HepG2 (cell line): ENCODE data around the gene JAKMIP2. TPM values are rescaled to one million over a fixed set of nuclear protein-coding genes. Genes with fewer than 3 reads are reported as not detected.

Experiments
- ATAC-seq: fragments of 200-7000 bp; cut with Tn5 transposase; 3 replicates; pipeline ENCODE4 v1.9.1; 2020; ENCODE audit warnings: mild to moderate bottlenecking, moderate library complexity
- BruUV-seq: library from RNA; stranded (reverse); fragments of 400-500 nt; replicated peaks from 2 replicates; lab custom pipeline; 2021; lab: Mats Ljungman, UMichigan
- CTCF ChIA-PET: fragments of 300-600 bp; formaldehyde crosslinking; extraction: SDS; loops from one replicate; lab custom pipeline; 2021; ENCODE audit warnings: low total read pairs, inconsistent platforms, low intra/inter-chr PET ratio; lab: Yijun Ruan, JAX
- POLR2A ChIA-PET: fragments of 350-600 bp; sonication (Branson Sonifier 250); formaldehyde crosslinking; loops from one replicate; lab custom pipeline; 2020; ENCODE audit warnings: antibody characterized with exemption, inconsistent platforms; lab: Yijun Ruan, JAX
- DNase-seq: peaks from one replicate; pipeline ENCODE4 v3.0.0-alpha.2; 2015; ENCODE audit warnings: low spot score
- FAIRE-seq: peaks from 3 replicates; lab custom pipeline; 2011; peaks lifted over from hg19 to GRCh38; lab: Jason Lieb, UNC
- H2AFZ ChIP-seq: one replicate; pipeline ENCODE4 v1.6.1; 2011; ENCODE audit warnings: low read length, inconsistent platforms
- H3K27ac ChIP-seq: fragments of 300-600 bp; 3 replicates; pipeline ENCODE4 v1.8.0; 2011; ENCODE audit warnings: mixed run types, mild to moderate bottlenecking, mixed read lengths, low read length, inconsistent platforms; ENCODE audit not compliant: insufficient read depth; ENCODE audit errors: extremely low read length
- H3K27me3 ChIP-seq, 2 experiments: fragments of 200-600 bp in 1 of 2; 2 replicates in 1 of 2; 3 replicates in 1 of 2; pipeline versions ENCODE4 v1.6.0 to v1.8.0; 2011; ENCODE audit warnings: low read length in 2 of 2, mild to moderate bottlenecking in 2 of 2, moderate library complexity in 2 of 2, inconsistent platforms in 1 of 2; ENCODE audit not compliant: insufficient read depth in 2 of 2, control insufficient read depth in 1 of 2
- H3K36me3 ChIP-seq, 2 experiments: fragments of 200-600 bp in 1 of 2; replicated peaks in 1 of 2; 2 replicates in 1 of 2; 3 replicates in 1 of 2; pipeline versions ENCODE4 v1.5.1 to v1.8.0; 2011; ENCODE audit warnings: low read length in 2 of 2, inconsistent platforms in 1 of 2; ENCODE audit not compliant: insufficient read depth in 2 of 2, control insufficient read depth in 1 of 2
- H3K4me1 ChIP-seq: 2 replicates; pipeline ENCODE4 v1.5.1; 2012; ENCODE audit warnings: low read length, inconsistent platforms; ENCODE audit not compliant: insufficient read depth
- H3K4me2 ChIP-seq: 2 replicates; pipeline ENCODE4 v1.6.0; 2011; ENCODE audit warnings: low read depth, low read length, inconsistent platforms
- H3K4me3 ChIP-seq, 3 experiments: fragments of 200-600 bp in 1 of 3; sonication (generic), shearing (Covaris generic) in 1 of 3; replicated peaks in 1 of 3; 2 replicates each; pipeline ENCODE4 v1.5.1; 2011 to 2016; ENCODE audit warnings: low read length in 3 of 3, inconsistent platforms in 2 of 3, low read depth in 2 of 3, mild to moderate bottlenecking in 2 of 3, control low read depth in 1 of 3, mixed read lengths in 1 of 3; ENCODE audit not compliant: insufficient read depth in 1 of 3
- H3K79me2 ChIP-seq: one replicate; pipeline ENCODE4 v1.6.1; 2011; ENCODE audit warnings: low read length, inconsistent platforms; ENCODE audit not compliant: insufficient read depth
- H3K9ac ChIP-seq: 2 replicates; pipeline ENCODE4 v1.6.0; 2011; ENCODE audit warnings: mild to moderate bottlenecking, low read depth, low read length, inconsistent platforms; ENCODE audit not compliant: insufficient read depth
- H3K9me3 ChIP-seq: 2 replicates; pipeline ENCODE4 v1.5.1; 2012; ENCODE audit warnings: mild to moderate bottlenecking, low read length
- H4K20me1 ChIP-seq: 2 replicates; pipeline ENCODE4 v1.6.0; 2011; ENCODE audit warnings: inconsistent platforms, mild to moderate bottlenecking, low read length, moderate library complexity; ENCODE audit not compliant: insufficient read depth
- ASH2L ChIP-seq: fragments of 300-600, 200-600 bp; sonication (generic); IDR thresholded peaks from 2 replicates; pipeline ENCODE4 v1.7.0; 2017; ENCODE audit warnings: low read depth, mild to moderate bottlenecking, moderate library complexity, mixed read lengths, low read length; ENCODE audit not compliant: insufficient read length
- DNMT3B ChIP-seq: conservative IDR thresholded peaks from 2 replicates; pipeline ENCODE4 v1.6.1; 2016; ENCODE audit warnings: missing biosample characterization, control low read depth
- POGZ ChIP-seq: sonication (generic); formaldehyde crosslinking; IDR thresholded peaks from 2 replicates; pipeline ENCODE4 v1.4.0; 2020; ENCODE audit warnings: mild to moderate bottlenecking, missing genetic modification reagents
- ZC3H13 ChIP-seq: sonication (generic); formaldehyde crosslinking; IDR thresholded peaks from 2 replicates; pipeline ENCODE4 v1.8.1; 2023; ENCODE audit warnings: mild to moderate bottlenecking, missing genetic modification reagents, moderate library complexity
- ZFP90 ChIP-seq: sonication (generic); formaldehyde crosslinking; IDR thresholded peaks from 2 replicates; pipeline ENCODE4 v1.8.0; 2022; ENCODE audit warnings: missing genetic modification reagents, mild to moderate bottlenecking, inconsistent platforms, borderline replicate concordance
- ZNF143 ChIP-seq: sonication (generic); formaldehyde crosslinking; IDR thresholded peaks from 2 replicates; pipeline ENCODE4 v1.4.0; 2020; ENCODE audit warnings: missing genetic modification reagents
- ZNF441 ChIP-seq: sonication (generic); formaldehyde crosslinking; IDR thresholded peaks from 2 replicates; pipeline ENCODE4 v1.7.0; 2021; ENCODE audit warnings: missing genetic modification reagents, borderline replicate concordance
- ZNF878 ChIP-seq: sonication (generic); formaldehyde crosslinking; IDR thresholded peaks from 2 replicates; pipeline ENCODE4 v1.8.1; 2023; ENCODE audit warnings: mild to moderate bottlenecking, missing genetic modification reagents, moderate library complexity
- WGBS: methylation state at CpG from one replicate; pipeline ENCODE4 v1.1.6; 2017; ENCODE audit warnings: low lambda C conversion rate; 5-methylcytosine and 5-hydroxymethylcytosine counted together
- in situ Hi-C: cut with HindIII; loops from 2 replicates; pipeline ENCODE4 v1.10.0; 2017; ENCODE audit warnings: low pct_unique_long_range_greater_than_20kb; ENCODE audit not compliant: extremely low pct_ligation_motif_present
- intact Hi-C: fragments of 100-400 bp; cut with micrococcal nuclease; formaldehyde crosslinking; loops from one replicate; pipeline ENCODE4 v1.10.0; 2022; ENCODE audit not compliant: unreplicated experiment
- polyA plus RNA-seq, 8 experiments: library from polyadenylated mRNA; depleted of rRNA in 3 of 8; stranded (reverse) in 7 of 8; unstranded in 1 of 8; fragments of >200 nt; fragmentation: Illumina TruSeq in 4 of 8; extraction: Trizol in 4 of 8; gene quantifications; 2 replicates each; pipeline versions ENCODE4 v1.2.1 to v1.2.3, GENCODE V29; 2011 to 2016; ENCODE audit warnings: low read depth in 4 of 8, missing spikeins in 1 of 8, mixed read lengths in 1 of 8; ENCODE audit not compliant: insufficient read depth in 1 of 8
- total RNA-seq, 5 experiments: library from RNA; depleted of rRNA; stranded (reverse); fragments of >200 nt; fragmentation: Illumina TruSeq; extraction: Trizol; gene quantifications; 2 replicates each; pipeline ENCODE4 v1.2.3, GENCODE V29; 2016; ENCODE audit warnings: low read depth in 1 of 5
- TF ChIP-seq, protein P1 (sequence below): sonication (generic); formaldehyde crosslinking; IDR thresholded peaks from 2 replicates; pipeline ENCODE4 v1.5.0; 2020; ENCODE audit warnings: mild to moderate bottlenecking, missing genetic modification reagents
- TF ChIP-seq, protein P2 (sequence below): sonication (generic); formaldehyde crosslinking; IDR thresholded peaks from 2 replicates; pipeline ENCODE4 v1.4.0; 2020; ENCODE audit warnings: missing genetic modification reagents

JAKMIP2 gene
- total and polyA plus RNA-seq, 2 of the 13 experiments (the other 11 are each of a cell fraction or from before 2014, with no cell fraction given): 0.04 to 2.1 TPM

DNA sequence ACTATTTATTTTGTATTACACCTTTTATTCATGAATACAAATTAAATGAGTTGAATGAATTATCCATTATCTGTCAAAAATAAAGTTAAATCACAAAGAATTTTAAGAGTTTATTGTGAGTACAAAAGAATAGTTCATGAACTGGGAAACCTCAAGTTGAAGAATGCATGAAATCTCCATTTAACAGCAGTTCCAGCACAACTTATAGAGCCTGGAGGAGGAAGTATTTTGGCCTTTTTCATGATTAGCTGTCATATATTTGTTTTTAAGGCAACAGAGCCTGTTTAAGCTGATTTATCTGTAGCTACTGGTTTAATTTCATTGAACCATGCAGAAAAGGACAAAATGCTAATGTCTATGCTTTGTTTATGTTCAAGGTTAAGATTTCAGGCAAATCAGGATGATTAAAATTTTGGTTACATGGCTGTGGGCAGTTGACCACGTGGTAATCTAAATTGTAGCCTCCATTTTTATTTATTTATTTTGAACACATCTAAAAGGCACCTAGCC lies 36.8 kb upstream of the JAKMIP2 start:
- in situ Hi-C loops: no loop called here
- TF ChIP-seq ZNF143 (CRISPR knock-in tag) (no peak), DNMT3B (no peak), POGZ (CRISPR knock-in tag) (no peak), ASH2L (no peak), ZNF878 (no peak), ZFP90 (CRISPR knock-in tag) (no peak), ZC3H13 (no peak), ZNF441 (CRISPR knock-in tag) (no peak)
- TF ChIP-seq, protein P1, sequence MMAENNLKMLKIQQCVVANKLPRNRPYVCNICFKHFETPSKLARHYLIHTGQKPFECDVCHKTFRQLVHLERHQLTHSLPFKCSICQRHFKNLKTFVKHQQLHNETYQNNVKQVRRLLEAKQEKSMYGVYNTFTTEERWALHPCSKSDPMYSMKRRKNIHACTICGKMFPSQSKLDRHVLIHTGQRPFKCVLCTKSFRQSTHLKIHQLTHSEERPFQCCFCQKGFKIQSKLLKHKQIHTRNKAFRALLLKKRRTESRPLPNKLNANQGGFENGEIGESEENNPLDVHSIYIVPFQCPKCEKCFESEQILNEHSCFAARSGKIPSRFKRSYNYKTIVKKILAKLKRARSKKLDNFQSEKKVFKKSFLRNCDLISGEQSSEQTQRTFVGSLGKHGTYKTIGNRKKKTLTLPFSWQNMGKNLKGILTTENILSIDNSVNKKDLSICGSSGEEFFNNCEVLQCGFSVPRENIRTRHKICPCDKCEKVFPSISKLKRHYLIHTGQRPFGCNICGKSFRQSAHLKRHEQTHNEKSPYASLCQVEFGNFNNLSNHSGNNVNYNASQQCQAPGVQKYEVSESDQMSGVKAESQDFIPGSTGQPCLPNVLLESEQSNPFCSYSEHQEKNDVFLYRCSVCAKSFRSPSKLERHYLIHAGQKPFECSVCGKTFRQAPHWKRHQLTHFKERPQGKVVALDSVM (CRISPR knock-in tag): no peak
- TF ChIP-seq, protein P2, sequence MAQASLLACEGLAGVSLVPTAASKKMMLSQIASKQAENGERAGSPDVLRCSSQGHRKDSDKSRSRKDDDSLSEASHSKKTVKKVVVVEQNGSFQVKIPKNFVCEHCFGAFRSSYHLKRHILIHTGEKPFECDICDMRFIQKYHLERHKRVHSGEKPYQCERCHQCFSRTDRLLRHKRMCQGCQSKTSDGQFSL (CRISPR knock-in tag): no peak
- Histone ChIP-seq H2AFZ (no peak overlapping the region), H3K36me3 (no peaks in the 10 kb centered on the region), H3K27me3 (no peaks in the 10 kb centered on the region), H3K4me3 (no peak overlapping the region), H4K20me1 (no peaks in the 10 kb centered on the region), H3K79me2 (no peaks in the 10 kb centered on the region), H3K9ac (no peak overlapping the region), H3K4me2 (no peak overlapping the region), H3K27ac (no peak overlapping the region), H3K9me3 (no peaks in the 10 kb centered on the region), H3K4me1 (no peaks in the 10 kb centered on the region)
- no TSS peak for BruUV-seq
- ATAC-seq (no peak), DNase-seq (no peak), FAIRE-seq (no peak)
- CTCF ChIA-PET: no interaction called here
- intact Hi-C loops: loop anchor here (10.0 kb wide), 1 partner anchor 115 kb away; no protein-coding TSS in a partner anchor
- WGBS: 10% methylated on average over 1 of the region's 1 CpG
- POLR2A ChIA-PET: no interaction called here
